ENCODE measurements around the gene DCC.
A peak's percentile ranks its signal among the peaks of the same experiment; 100 is the strongest.

DCC gene

GRCh38 chr18:52749542-52749941, 409.5 kb downstream of the DCC start:
- no peak for DNase-seq (ENCODE audit: low read depth)
- no peak for TF ChIP-seq CTCF (IDR thresholded peaks at IDR 0.05; ENCODE audit: insufficient read depth, low read depth, low read length, missing control alignments)
- H3K4me3 ChIP-seq (ENCODE audit: low read depth, low read length): no peak overlapping the region

- H3K4me3 ChIP-seq (ENCODE audit: low read depth, low read length): no peak overlapping the region
- DNase-seq (ENCODE audit: low read depth): peak; percentile 7
- no peak for TF ChIP-seq CTCF (IDR thresholded peaks at IDR 0.05; ENCODE audit: insufficient read depth, low read depth, low read length, missing control alignments)
Measured at GRCh38 chr18:52750995-52751394, 411.0 kb downstream of the DCC start.

- no peak for TF ChIP-seq CTCF (IDR thresholded peaks at IDR 0.05; ENCODE audit: insufficient read depth, low read depth, low read length, missing control alignments)
- no peak for DNase-seq (ENCODE audit: low read depth)
- no peak overlapping the region for H3K4me3 ChIP-seq (ENCODE audit: low read depth, low read length)
Measured at GRCh38 chr18:52764316-52764715, 424.3 kb downstream of the DCC start.

GRCh38 chr18:52766002-52766545, 426.1 kb downstream of the DCC start:
- no peak overlapping the region for H3K4me3 ChIP-seq (ENCODE audit: low read depth, low read length)
- TF ChIP-seq CTCF (IDR thresholded peaks at IDR 0.05; ENCODE audit: insufficient read depth, low read depth, low read length, missing control alignments): no peak
- no peak for DNase-seq (ENCODE audit: low read depth)

- no peak for TF ChIP-seq CTCF (IDR thresholded peaks at IDR 0.05; ENCODE audit: insufficient read depth, low read depth, low read length, missing control alignments)
- no peak overlapping the region for H3K4me3 ChIP-seq (ENCODE audit: low read depth, low read length)
Measured at GRCh38 chr18:52781113-52781512, 441.1 kb downstream of the DCC start.

GRCh38 chr18:52791321-52791720, 451.3 kb downstream of the DCC start:
- TF ChIP-seq CTCF (IDR thresholded peaks at IDR 0.05; ENCODE audit: insufficient read depth, low read depth, low read length, missing control alignments): no peak
- H3K4me3 ChIP-seq (ENCODE audit: low read depth, low read length): no peak overlapping the region
- DNase-seq (ENCODE audit: low read depth): no peak

More at GRCh38 chr18:52781113-52781512, 441.1 kb downstream of the DCC start:
- DNase-seq (ENCODE audit: low read depth): no peak

GRCh38 chr18:52812834-52813233, 472.8 kb downstream of the DCC start:
- no peak overlapping the region for H3K4me3 ChIP-seq (ENCODE audit: low read depth, low read length)
- DNase-seq (ENCODE audit: low read depth): no peak
- TF ChIP-seq CTCF (IDR thresholded peaks at IDR 0.05; ENCODE audit: insufficient read depth, low read depth, low read length, missing control alignments): no peak

Data from GM12865 (cell line).